Colonic mucosa (tissue), 4 donors: ENCODE measurements around the gene MCRIP2. TPM values are rescaled to one million over a fixed set of nuclear protein-coding genes. Genes with fewer than 3 reads are reported as not detected.

Experiments
- DNase-seq: peaks from one replicate; pipeline ENCODE4 v3.0.0-alpha.2; 2020
- H3K27ac ChIP-seq: fragments of 200-600 bp; one replicate; pipeline ENCODE4 v1.8.0; 2021
- H3K27me3 ChIP-seq: fragments of 200-600 bp; one replicate; pipeline ENCODE4 v1.8.0; 2021
- H3K36me3 ChIP-seq: fragments of 200-600 bp; one replicate; pipeline ENCODE4 v1.8.0; 2021
- H3K4me1 ChIP-seq: fragments of 200-600 bp; one replicate; pipeline ENCODE4 v1.8.0; 2021; ENCODE audit warnings: mild to moderate bottlenecking
- H3K4me3 ChIP-seq: fragments of 200-600 bp; one replicate; pipeline ENCODE4 v1.8.0; 2021
- H3K9ac ChIP-seq, 2 donors: one replicate each; pipeline ENCODE4 v1.7.0; 2013; ENCODE audit warnings: control low read depth in 2 of 2, low read depth in 2 of 2, low read length in 2 of 2
- H3K9me3 ChIP-seq: fragments of 200-600 bp; one replicate; pipeline ENCODE4 v1.8.0; 2021
- CTCF ChIP-seq: fragments of 200-600 bp; IDR thresholded peaks from one replicate; pipeline ENCODE4 v1.8.0; 2022; ENCODE audit warnings: antibody characterized with exemption, mild to moderate bottlenecking
- intact Hi-C: fragments of 100-400 bp; cut with DNase I; formaldehyde crosslinking; loops from one replicate; pipeline ENCODE4 v1.14.1; 2022
- total RNA-seq, 2 donors: library from RNA; stranded (reverse); fragmentation: NEBNext Ultra II Directional in 1 of 2; extraction: Animal tissue kit (Norgen Biotek cat#: 25700) in 1 of 2; gene quantifications; one replicate each; pipeline ENCODE4 v1.2.1, GENCODE V29; 2021
- donor health status: healthy.
- donor health status: DM: no; HTN: no; CAD: no.
- donor health status: DM: no; HTN: no; CAD: no.

Gene MCRIP2
- total RNA-seq, 2 donors from 2014 or later = 132 to 158 TPM

- DNase-seq = no peak
- Histone ChIP-seq H3K9ac (no peak overlapping the region), H3K4me3 (no peak overlapping the region), H3K27me3 (no peaks in the 10 kb centered on the region), H3K4me1 (peaks cover 22% of the 10 kb centered on the region), H3K36me3 (no peaks in the 10 kb centered on the region), H3K27ac (no peak overlapping the region), H3K9me3 (no peaks in the 10 kb centered on the region)
- no peak for TF ChIP-seq CTCF
- intact Hi-C loops = no loop called here
Measured at GRCh38 chr16:651844-652243, 10.2 kb downstream of the MCRIP2 start.

GRCh38 chr16:652454-653305 lies 11.1 kb downstream of the MCRIP2 start:
- Histone ChIP-seq H3K27me3 (no peaks in the 10 kb centered on the region), H3K9ac (peak overlapping the region in 1 of 2 donors; percentile 2), H3K4me1 (peaks cover 14% of the 10 kb centered on the region), H3K36me3 (no peaks in the 10 kb centered on the region), H3K27ac (no peak overlapping the region), H3K9me3 (no peaks in the 10 kb centered on the region), H3K4me3 (no peak overlapping the region)
- TF ChIP-seq CTCF = no peak
- DNase-seq = no peak
- intact Hi-C loops = no loop called here

GRCh38 chr16:654034-654433 lies 12.4 kb downstream of the MCRIP2 start:
- intact Hi-C loops = no loop called here
- peaks cover 6% of the 10 kb centered on the region for H3K4me1 ChIP-seq
- H3K27ac ChIP-seq = no peak overlapping the region
- H3K36me3 ChIP-seq = no peaks in the 10 kb centered on the region
- H3K9ac ChIP-seq = no peak overlapping the region
- H3K9me3 ChIP-seq = no peaks in the 10 kb centered on the region
- no peak for DNase-seq
- no peak for TF ChIP-seq CTCF
- no peaks in the 10 kb centered on the region for H3K27me3 ChIP-seq
- H3K4me3 ChIP-seq = no peak overlapping the region

GRCh38 chr16:657487-657886 lies 15.9 kb downstream of the MCRIP2 start:
- Histone ChIP-seq H3K4me1 (peaks cover 11% of the 10 kb centered on the region), H3K9ac (no peak overlapping the region), H3K4me3 (no peak overlapping the region), H3K36me3 (no peaks in the 10 kb centered on the region), H3K27ac (no peak overlapping the region), H3K9me3 (no peaks in the 10 kb centered on the region), H3K27me3 (no peaks in the 10 kb centered on the region)
- DNase-seq = no peak
- no peak for TF ChIP-seq CTCF
- intact Hi-C loops = no loop called here

- H3K36me3 ChIP-seq = no peaks in the 10 kb centered on the region
- no peaks in the 10 kb centered on the region for H3K9me3 ChIP-seq
- TF ChIP-seq CTCF = no peak
- no peak overlapping the region for H3K27ac ChIP-seq
- H3K9ac ChIP-seq = no peak overlapping the region
- DNase-seq = no peak
- peaks cover 11% of the 10 kb centered on the region for H3K4me1 ChIP-seq
- H3K27me3 ChIP-seq = no peaks in the 10 kb centered on the region
- intact Hi-C loops = no loop called here
- H3K4me3 ChIP-seq = no peak overlapping the region
Measured at GRCh38 chr16:658679-659571, 17.3 kb downstream of the MCRIP2 start.
